Measurements from ENCODE around the gene PRX.
"Not testable (repeated sequence)": the region's sequence is repeated elsewhere in the genome, so short reads cannot be mapped to it uniquely, and the experiment has no call there.

PRX gene

DNA sequence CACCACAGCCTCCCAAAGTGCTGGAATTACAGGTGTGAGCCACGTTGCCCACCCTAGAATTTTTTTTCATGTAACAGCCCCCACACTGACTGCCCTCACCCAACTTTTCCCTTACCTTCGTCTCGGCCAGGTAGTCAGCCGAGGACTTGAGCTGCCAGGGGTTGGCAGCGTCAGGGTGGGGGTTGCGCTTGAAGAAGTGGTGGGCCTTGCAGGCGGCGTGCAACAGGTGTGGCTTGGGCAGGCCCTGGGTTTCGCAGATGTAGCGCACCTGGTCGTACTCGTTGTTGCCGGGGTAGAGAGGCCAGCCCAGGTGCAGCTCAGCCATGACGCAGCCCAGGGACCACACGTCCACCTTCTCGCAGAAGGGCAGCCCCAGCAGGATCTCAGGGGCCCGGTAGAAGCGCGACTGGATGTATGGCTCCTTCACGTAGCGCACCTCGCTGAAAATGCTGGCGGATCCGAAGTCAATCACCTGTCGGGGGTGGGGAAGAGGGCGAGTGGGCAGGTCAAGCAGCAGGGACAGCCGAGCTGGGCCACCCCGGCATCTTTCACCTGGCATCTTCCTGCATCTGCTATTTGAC is 29.4 kb downstream of the PRX start:
- no peak for DNase-seq

- no peak for DNase-seq
These were observed 31.9 kb downstream of the PRX start for GRCh38 chr19:40381321-40381720.

DNA sequence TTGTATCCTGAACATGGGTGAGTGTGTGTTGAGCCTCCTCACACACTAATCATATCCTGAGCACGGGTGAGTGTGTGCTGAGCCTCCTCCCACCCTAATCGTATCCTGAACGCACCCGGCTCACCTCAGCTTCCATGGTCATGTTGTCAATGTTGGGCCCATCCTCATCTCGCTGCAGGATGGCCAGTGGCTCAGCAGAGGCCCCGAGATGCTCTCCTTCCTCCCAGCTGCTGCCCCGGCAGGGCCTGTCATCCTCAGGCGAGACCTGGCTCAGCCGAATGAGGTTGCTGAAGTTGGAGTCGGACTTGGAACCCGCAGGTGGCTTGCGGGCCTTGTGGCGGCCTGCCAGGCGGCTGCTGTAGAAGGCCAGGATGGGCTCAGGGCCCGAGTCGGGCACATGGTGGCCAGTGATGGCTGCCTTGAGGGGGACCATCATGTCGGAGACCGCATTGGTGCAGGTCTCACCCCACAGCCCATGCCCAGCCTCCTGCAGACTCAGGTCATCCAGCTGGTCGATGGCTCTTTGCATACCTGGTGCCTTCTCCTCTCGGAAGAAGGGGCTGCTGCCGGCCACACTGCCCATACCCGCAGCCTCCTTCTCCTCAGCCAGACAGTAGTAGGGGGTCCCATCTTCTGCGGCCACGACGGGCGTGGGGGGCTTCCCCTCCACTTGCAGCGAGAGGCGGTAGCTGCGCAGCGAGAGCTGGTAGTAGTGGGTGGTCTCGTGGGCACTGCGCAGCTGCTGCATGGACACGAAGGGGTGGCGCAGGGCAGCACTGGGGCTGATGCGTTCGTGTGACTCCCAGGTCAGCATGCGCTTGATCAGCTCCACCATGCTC is 32.8 kb downstream of the PRX start:
- no peak for DNase-seq

DNA sequence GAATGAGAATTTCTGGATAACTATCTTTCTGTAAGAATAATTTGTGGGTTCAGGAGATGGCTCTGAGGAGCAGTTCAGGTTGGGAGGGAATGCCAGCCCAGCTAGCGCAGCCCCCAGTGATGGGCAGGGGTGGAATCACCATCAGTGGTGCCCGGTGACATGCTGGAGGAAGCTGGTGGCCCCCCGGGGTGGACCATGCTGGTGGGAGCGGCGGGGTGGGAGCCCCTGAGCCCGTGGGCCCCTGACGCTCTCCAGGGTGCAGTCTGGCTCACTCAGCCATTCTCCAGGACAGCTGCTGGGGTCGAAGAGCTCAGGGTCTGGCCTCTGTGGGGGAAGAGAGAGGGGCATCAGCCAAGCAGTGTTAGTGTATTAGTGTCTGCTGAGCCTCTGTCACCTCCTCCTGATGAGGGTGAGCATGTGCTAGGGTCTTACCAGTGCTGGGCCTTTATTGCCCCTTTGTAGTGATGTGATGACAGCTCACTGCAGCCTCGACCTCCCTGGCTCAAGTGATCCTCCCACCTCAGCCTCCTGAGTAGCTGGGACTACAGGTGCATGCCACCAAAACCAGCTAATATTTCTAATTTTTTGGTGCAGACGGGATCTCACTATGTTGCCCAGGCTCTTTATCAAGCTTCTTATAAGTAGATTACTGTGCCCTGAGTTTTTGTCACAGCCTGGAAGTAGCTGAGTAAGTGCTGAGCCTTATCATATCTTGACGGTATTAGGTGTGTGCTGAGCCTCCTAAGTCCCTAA is 33.6 kb downstream of the PRX start:
- no peak for DNase-seq

DNA sequence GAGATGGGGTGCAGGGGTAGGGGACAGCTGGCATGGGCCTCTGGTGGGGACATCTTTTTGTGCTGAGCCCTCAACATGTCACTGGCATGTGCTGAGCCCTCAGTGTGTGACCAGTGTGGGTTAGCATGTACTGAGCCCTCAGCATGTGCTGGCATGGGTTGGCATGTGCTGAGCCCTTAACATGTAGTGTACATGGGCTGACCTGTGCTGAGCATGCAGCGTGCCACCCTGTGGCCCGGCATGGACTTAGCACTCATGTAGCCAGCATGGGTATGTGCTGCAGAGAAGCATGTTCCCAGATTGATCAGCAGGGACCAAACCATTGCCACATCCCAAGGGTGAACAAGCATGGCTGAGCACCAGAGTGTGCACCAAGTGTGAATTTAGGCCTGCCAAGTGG is 34.7 kb downstream of the PRX start:
- no peak for DNase-seq

DNA sequence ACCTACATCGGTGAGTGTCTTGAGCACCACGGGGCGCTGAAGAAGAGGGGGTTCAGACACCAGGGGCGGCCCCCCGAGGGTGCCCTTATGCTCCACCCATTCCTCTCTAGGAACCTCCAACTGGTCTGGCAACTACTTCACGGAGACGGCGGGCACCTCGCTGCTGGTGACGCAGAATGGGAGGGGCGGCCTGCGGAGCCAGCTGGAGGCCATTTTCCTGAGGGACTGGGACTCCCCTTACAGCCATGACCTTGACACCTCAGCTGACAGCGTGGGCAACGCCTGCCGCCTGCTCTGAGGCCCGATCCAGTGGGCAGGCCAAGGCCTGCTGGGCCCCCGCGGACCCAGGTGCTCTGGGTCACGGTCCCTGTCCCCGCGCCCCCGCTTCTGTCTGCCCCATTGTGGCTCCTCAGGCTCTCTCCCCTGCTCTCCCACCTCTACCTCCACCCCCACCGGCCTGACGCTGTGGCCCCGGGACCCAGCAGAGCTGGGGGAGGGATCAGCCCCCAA is 35.2 kb downstream of the PRX start:
- DNase-seq: no peak

DNA sequence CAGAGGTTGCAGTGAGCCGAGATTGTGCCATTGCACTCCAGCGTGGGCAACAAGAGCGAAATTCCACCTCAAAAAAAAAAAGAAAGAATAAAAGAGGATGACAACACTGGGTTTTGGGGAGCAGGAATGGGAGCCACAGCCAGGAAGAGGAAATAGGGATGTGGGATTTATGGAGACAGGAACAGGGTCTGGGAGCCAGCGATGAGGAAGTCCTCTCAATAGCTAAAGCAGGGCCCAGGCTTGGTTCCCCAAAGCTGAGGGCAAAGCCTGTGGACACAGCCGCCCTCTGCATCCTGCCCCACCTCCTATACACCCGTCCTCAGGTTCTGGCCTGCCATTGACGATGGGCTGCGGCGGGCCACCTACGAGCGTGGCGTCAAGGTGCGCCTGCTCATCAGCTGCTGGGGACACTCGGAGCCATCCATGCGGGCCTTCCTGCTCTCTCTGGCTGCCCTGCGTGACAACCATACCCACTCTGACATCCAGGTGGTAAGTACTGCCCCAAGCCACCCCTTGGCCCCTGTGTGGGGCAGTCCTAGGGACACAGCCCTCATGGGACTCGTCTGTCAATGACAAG is 36.8 kb downstream of the PRX start:
- DNase-seq: no peak

DNA sequence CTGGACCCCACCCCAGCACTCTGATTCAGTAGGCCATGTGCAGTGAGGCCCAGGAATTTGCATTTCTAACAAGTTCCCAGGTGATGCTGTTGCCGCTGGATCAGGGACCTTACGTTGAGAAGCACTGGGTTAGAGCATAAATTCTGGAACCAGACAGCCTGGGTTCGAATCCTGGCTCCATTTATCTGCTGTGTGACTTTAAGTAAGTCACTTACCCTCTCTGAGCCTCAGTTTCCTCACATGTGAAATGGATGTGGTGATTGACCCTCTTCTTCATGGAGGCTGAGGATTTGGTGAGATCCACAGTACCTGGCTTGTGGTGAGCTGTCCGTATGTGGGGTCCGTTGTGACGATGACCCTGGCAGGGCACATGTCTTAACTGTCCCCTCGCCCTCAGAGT is 39.1 kb downstream of the PRX start:
- DNase-seq: no peak

GRCh38 chr19:40371802-40372122 is 41.4 kb downstream of the PRX start:
- DNase-seq: no peak

DNA sequence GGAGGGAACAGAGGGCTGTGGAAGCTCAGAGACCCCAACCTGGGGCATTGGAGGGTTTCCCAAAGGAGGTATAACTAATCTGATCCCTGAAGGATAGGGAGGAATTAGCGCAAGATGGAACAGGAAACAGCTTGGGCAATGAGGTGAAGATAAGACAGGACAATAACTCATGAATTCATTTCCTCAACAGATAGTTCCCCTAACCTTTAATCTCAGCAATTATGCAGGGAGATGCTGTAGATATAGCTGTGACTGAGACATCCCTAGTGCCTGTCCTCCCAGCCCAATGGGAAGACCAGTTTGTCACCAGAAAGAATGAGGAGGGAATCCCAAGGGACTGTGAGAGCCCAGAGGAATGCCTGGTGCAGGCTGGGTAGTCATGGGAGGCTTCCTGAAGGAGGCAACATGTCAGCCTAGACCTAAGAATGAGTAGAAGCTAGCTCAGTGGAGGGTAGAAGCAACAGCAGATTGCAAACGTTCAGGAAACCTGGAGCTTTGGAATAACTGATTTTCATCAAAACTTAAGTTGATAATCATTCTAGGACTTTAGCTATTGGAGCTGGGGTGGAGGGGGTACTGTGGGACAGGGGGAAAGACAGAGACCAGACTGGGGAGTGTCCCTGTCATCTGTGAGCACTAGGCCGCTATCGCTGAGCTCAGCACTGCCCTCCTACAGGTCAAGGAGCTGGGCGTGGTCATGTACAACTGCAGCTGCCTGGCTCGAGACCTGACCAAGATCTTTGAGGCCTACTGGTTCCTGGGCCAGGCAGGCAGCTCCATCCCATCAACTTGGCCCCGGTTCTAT is 42.0 kb downstream of the PRX start:
- DNase-seq: no peak

- DNase-seq: not testable (repeated sequence)
These were observed 42.9 kb downstream of the PRX start for GRCh38 chr19:40370253-40370652.

DNA sequence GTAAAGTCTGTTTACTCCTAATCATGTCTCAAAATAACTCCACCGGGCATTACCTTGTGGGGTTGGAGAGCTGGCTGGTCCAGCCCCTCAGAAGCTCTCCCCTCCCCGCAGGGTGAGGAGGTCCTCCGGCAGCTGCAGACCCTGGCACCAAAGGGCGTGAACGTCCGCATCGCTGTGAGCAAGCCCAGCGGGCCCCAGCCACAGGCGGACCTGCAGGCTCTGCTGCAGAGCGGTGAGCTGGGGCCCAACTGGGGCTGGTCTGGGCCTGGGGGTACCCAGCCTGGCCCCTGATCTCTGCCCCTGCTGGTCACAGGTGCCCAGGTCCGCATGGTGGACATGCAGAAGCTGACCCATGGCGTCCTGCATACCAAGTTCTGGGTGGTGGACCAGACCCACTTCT is 43.4 kb downstream of the PRX start:
- no peak for DNase-seq

- DNase-seq: no peak
These were observed 45.4 kb downstream of the PRX start for GRCh38 chr19:40367577-40368434.

- DNase-seq: no peak
These were observed 46.2 kb downstream of the PRX start for GRCh38 chr19:40366697-40367561.

DNA sequence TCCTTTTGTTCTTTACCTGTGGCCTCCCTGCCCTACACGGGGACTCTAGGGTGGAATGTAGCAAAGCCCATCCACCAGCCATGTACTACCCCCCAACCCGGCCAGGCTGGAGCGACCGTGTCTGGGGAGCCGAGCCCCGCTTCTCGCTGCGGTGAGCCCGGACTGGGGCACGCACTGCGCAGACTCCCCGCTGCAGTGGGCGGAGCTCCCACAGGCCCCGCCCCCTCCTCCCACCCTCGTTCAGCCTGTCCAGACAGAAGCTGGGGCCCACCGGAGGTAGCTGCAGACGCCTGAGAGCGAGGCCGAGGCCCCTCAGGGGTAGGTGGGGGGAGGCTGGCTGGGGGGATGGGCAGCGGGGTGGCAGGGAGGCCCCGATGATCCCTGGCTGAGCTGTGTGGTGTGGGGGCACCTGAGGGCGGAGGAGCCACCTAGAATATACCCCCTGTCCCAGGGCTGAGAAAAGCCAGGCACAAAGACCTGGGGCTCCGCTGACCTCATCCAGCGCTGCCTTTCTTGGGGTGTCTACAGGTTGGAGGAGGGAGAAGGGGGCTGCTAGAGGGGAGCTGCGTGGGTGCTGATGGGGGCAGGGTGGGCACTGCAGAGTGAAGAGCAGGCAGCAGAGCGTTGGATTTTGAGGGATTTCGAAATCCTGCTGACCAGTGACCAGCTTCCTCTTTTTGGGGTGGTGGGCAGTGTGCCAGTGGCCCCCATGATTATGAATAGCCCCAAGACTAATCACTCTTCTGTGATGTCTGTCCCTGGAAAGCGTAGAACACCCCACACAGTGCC is 47.4 kb downstream of the PRX start:
- DNase-seq: no peak

DNA sequence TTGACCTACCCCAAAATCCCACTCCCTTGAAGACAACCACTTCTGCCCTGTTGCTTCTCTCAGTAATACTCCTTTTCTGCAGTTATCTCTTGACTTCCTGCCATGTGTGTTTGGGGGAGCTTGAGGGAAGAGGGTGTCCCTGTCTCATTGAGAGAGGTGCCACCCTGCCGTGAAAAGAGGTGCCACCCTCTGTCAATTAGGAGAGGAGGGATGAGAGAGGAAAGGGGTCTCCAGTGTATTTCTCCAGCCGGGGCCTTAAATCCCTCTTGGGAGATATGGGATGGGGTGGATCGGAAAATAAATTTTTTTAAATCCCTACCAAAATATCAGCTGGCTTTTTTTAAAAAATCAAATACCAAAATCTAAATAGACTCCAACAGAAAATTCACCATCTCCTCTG is 48.2 kb downstream of the PRX start:
- DNase-seq: no peak

DNA sequence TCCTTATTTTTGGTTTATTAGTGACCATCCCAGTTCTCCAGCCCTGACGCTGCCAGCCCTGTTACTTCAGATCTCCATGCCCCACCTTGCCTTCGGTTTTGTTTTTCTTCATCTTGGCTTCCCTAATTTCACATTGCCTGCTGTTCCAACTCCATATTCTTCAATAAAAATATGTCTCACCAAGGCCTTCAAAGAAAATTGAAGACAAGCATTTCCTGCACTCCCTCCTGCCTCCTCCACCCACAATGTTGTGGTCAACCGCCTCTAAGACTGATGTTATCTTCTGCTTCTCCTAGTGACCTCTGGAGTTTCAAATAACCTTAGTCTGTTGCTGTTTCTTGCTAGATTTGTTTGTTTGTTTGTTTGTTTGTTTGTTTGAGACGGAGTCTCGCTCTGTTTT is 50.1 kb downstream of the PRX start:
- DNase-seq: no peak

DNA sequence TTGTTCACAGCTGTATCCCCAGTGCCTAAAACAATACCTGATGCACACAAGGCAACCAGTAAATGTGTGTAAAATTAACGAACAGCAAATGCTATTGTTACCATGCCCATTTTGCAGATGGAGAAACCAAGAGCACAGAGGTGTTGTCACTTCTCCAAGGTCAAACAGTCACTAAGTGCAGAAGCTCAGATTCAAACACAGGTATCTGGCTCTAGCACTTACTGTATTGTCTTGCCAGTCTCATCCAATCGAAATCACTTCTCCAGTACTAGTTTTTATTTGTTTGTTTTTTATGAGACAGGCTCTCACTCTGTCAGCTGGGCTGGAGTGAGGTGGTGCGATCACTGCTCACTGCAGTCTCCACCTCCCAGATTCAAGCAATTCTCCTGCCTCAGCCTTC is 51.0 kb downstream of the PRX start:
- DNase-seq: no peak

GRCh38 chr19:40360708-40361241 is 52.4 kb downstream of the PRX start:
- DNase-seq: no peak
